Measurements from ENCODE around the gene GALNT17.
"Not testable (repeated sequence)": the region's sequence is repeated elsewhere in the genome, so short reads cannot be mapped to it uniquely, and the experiment has no call there.

GALNT17 gene

GRCh38 chr7:71560354-71560995 lies 428.5 kb downstream of the GALNT17 start:
- no peak for DNase-seq (ENCODE audit: low spot score)

- DNase-seq (ENCODE audit: low spot score) = no peak
Observed at GRCh38 chr7:71563276-71563675, 431.3 kb downstream of the GALNT17 start.

- no peak for DNase-seq (ENCODE audit: low spot score)
Observed at GRCh38 chr7:71566376-71566775, 434.4 kb downstream of the GALNT17 start.

- DNase-seq (ENCODE audit: low spot score) = no peak
Observed at GRCh38 chr7:71566991-71567390, 435.0 kb downstream of the GALNT17 start.

GRCh38 chr7:71574153-71574860 lies 442.4 kb downstream of the GALNT17 start:
- no peak for DNase-seq (ENCODE audit: low spot score)

GRCh38 chr7:71580027-71580426 lies 448.1 kb downstream of the GALNT17 start:
- DNase-seq (ENCODE audit: low spot score) = no peak

GRCh38 chr7:71584256-71584655 lies 452.3 kb downstream of the GALNT17 start:
- no peak for DNase-seq (ENCODE audit: low spot score)

GRCh38 chr7:71591876-71592275 lies 459.9 kb downstream of the GALNT17 start:
- DNase-seq (ENCODE audit: low spot score) = no peak

GRCh38 chr7:71592388-71592787 lies 460.4 kb downstream of the GALNT17 start:
- not testable (repeated sequence) for DNase-seq (ENCODE audit: low spot score)

GRCh38 chr7:71594736-71595135 lies 462.8 kb downstream of the GALNT17 start:
- no peak for DNase-seq (ENCODE audit: low spot score)

GRCh38 chr7:71595176-71595575 lies 463.2 kb downstream of the GALNT17 start:
- no peak for DNase-seq (ENCODE audit: low spot score)

- DNase-seq (ENCODE audit: low spot score) = no peak
Observed at GRCh38 chr7:71598553-71598952, 466.6 kb downstream of the GALNT17 start.

- DNase-seq (ENCODE audit: low spot score) = no peak
Observed at GRCh38 chr7:71601851-71602250, 469.9 kb downstream of the GALNT17 start.

GRCh38 chr7:71604818-71605414 lies 473.0 kb downstream of the GALNT17 start:
- DNase-seq (ENCODE audit: low spot score) = no peak

GRCh38 chr7:71611986-71612385 lies 480.0 kb downstream of the GALNT17 start:
- no peak for DNase-seq (ENCODE audit: low spot score)

- no peak for DNase-seq (ENCODE audit: low spot score)
Observed at GRCh38 chr7:71612911-71613310, 481.0 kb downstream of the GALNT17 start.

GRCh38 chr7:71613313-71613712 lies 481.4 kb downstream of the GALNT17 start:
- DNase-seq (ENCODE audit: low spot score) = no peak

GRCh38 chr7:71615017-71615416 lies 483.1 kb downstream of the GALNT17 start:
- DNase-seq (ENCODE audit: low spot score) = no peak

GRCh38 chr7:71616217-71616616 lies 484.3 kb downstream of the GALNT17 start:
- DNase-seq (ENCODE audit: low spot score) = no peak

GRCh38 chr7:71618278-71618677 lies 486.3 kb downstream of the GALNT17 start:
- no peak for DNase-seq (ENCODE audit: low spot score)

GRCh38 chr7:71625545-71625944 lies 493.6 kb downstream of the GALNT17 start:
- no peak for DNase-seq (ENCODE audit: low spot score)

GRCh38 chr7:71626206-71626605 lies 494.3 kb downstream of the GALNT17 start:
- peak; percentile 18 for DNase-seq (ENCODE audit: low spot score)

GRCh38 chr7:71627651-71628050 lies 495.7 kb downstream of the GALNT17 start:
- no peak for DNase-seq (ENCODE audit: low spot score)
